ENCODE data around the gene SETD5.

The SETD5 gene

GRCh38 chr3:9514956-9515355 is 117.5 kb downstream of the SETD5 start:
- DNase-seq (ENCODE audit: low spot score) = no peak

GRCh38 chr3:9525078-9525477 is 127.7 kb downstream of the SETD5 start:
- no peak for DNase-seq (ENCODE audit: low spot score)

Data from CD4-positive, alpha-beta T cell treated with Interleukin-15 for 4 hours (primary cell).